Stromal cell of bone marrow (primary cell): ENCODE measurements around the gene SLC46A1.

Source experiments
- DNase-seq: peaks from one replicate; pipeline ENCODE4 v3.0.0-alpha.2; 2012; ENCODE audit warnings: low read depth

Gene SLC46A1

DNA sequence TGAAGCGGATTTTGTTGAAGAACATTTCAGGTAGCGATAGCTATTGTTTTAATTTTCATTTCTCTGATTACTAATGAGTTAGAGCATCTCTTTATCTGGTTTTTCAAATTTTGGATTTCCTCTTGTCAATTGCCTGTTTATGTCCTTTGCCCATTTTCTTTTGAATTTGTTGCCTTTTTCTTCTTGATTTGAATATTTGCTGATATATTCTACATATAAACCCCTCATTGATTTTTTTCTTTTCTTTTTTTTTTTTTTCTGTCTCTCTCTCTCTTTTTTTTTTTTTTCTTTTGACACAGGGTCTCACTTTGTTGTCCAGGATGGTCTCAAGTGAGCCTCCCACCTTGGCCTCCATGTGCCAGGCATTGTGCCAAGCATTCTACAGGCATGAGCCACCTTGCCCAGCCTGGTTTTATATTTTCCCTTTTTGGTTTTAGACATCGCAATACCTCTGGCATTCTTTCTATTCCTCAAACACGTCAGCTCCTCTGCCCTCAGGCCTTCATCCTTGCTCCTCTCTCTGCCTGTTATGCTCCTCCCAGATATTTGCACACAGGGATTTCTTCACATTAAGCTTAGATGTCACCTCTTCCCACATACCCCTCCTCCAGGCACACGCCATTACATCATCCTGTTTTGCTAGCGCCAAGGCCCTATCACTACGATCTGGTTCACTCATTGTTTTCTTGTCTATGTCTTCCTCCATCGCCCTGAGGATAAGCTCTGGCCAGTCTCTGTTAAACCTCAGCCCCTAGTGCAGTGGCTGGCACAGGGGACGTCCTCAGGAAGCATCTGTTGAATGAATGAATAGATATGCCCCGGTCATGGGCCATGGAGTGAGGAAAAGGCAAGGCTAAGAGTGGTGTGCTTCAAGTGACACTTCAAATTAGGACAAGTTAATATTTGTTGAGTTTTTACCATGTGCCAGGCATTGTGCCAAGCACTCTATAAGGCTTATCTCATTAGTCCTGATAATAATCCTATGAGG lies 25.9 kb downstream of the SLC46A1 start:
- DNase-seq: no peak

DNA sequence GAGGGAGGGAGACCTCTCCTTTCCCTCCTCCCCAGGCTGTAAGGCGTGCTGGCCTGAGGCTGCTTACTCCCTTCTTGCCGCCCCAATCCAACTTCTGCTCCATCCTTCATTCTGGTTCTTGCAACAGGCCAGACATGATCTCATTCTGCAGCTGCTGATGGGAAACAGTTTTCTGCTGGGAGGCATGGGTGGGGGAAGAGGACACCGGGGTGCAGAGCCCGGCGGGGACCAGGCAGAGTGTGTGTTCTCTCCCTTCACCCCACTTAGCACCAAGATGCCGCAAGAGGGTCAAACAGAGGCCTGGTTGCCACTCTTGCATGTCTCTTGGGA lies 33.1 kb downstream of the SLC46A1 start:
- DNase-seq: no peak

DNA sequence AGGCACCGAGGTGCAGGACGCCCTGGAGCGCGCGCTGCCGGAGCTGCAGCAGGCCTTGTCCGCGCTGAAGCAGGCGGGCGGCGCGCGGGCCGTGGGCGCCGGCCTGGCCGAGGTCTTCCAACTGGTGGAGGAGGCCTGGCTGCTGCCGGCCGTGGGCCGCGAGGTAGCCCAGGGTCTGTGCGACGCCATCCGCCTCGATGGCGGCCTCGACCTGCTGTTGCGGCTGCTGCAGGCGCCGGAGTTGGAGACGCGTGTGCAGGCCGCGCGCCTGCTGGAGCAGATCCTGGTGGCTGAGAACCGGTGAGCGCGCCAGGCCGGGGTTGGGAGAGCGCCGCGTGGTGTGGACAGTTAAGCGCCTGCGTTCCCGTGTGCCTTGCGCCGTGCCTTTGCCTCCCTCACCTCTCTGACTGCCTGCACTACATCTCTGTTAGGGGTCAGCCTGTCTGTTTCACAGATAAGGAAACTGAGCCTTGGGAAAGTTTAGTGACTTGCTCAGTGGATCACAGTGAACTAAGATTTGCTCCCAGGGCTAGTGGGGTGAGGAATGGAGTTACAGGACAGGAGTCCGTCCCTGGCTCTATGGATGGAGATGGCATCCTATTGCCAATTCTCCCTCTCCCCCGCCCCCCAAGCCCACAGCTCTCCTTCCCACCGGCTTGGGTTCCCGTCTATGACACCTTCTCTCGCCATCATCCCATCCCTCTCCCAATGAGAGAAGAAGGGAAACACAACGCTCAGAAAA lies 33.6 kb downstream of the SLC46A1 start:
- DNase-seq: no peak

DNA sequence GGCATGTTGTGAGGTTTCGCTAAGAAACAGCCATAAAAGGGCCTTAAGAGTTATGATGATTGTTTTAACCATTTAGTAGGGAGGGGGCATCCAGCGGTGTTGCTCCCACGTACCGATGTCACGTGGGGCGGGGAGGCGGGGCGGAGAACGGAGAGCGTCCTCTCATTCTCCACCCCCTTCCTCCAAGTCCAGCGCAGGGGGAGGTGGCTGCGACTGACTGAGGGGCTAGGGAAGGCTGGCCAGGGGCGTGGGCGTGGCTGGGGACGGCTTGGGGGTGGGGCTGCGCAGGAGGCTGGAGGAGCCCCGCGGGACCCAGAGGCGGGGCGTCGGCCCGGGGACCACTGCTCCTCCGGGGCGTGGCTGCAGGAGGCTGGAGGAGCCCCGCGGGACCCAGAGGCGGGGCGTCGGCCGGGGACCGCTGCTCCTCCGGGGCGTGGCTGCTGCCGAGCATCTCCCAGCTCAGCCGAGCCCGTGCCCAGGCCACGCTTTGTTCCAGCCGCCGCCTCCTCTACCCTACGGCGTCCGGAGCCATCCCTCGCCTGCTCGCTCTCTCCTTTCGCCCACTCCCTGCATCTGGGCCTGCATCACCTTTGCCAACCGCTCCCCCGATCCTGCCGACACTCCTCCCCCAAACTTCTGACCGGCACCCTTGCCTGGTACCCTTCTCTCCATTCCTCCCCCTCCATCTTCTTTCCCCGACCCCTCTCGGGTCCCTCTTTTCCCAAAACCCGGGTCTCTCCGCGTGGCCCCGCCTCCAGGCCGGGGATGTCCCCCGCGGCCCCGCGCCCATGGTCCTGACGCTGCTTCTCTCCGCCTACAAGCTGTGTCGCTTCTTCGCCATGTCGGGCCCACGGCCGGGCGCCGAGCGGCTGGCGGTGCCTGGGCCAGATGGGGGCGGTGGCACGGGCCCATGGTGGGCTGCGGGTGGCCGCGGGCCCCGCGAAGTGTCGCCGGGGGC lies 34.5 kb downstream of the SLC46A1 start, which contains the start of gene SARM1:
Gene SARM1, plus strand, starts transcription at position 450 of the 958 bp plus-strand sequence. Its CDS starts 339 bp downstream, at position 789.
- peak; percentile 44 for DNase-seq

DNA sequence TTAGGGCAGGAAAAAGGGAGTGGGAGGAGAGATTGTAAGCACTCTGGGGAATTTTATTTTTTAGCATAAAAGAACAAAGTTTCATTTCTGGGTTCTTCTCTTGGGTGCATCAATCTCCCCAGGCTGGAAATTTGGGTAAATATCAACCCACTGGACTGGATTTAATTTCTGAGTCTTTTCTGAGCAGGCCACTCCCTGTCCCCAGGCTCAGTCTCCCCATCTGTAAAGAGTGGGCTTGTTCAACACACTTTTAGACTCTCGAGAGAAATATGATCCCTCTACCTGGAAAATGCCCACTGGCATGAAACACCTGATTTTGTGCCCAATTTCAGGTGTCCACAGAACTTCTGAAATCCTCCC lies 35.3 kb downstream of the SLC46A1 start:
- no peak for DNase-seq

DNA sequence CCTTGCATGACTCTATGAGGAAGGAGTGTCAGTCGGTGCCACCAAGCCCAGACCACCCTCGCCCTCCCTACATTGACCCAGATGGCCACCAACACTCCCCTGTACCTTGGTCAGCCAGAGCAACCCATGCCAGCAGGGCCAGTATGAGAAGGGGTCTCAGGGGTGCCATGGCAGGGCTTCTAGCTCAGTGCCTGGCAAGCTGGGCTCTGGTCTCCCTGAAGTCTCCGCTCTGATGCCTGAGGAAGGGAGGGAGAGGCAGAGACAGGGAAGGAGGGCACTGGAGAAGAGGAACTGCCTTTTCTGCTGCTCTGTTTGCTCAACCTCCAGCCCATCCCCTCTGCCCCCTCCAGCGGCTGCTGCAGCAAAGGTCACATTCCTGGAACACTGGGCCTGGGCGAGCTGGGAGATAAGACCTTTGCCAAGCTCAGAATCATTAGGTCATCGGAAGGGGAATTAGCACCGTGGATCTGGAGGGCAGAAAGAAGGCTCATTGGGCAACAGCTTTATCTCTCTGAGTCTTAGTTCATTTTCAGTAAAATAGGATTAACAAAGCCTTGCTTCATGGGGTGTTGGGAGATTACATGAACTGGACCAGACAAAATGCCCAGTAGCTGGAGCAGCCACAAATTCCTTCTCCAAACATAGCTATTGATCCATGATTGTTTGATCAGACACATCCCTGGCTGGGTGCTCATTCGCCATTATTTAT lies 35.8 kb downstream of the SLC46A1 start, which contains the start of gene VTN:
Gene VTN, minus strand, starts transcription at position 273 of the 709 bp plus-strand sequence. Its CDS starts 104 bp downstream, at position 169.
- DNase-seq: no peak

DNA sequence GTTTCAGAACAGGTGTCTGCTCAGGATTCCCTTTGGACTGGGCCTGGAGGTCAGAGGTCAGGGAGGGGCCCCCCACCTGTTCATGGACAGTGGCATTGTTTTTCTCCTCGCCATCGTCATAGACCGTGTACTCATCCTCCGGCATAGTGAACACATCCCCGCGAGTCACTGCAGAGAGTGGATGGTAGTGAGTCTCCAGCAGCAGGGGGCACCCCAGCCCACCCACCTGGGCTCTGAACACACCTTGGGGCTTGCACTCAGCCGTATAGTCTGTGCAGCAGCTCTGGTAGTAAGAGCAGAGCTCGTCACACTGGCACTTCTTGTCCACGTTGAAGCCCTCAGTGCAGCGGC lies 36.4 kb downstream of the SLC46A1 start:
- no peak for DNase-seq

DNA sequence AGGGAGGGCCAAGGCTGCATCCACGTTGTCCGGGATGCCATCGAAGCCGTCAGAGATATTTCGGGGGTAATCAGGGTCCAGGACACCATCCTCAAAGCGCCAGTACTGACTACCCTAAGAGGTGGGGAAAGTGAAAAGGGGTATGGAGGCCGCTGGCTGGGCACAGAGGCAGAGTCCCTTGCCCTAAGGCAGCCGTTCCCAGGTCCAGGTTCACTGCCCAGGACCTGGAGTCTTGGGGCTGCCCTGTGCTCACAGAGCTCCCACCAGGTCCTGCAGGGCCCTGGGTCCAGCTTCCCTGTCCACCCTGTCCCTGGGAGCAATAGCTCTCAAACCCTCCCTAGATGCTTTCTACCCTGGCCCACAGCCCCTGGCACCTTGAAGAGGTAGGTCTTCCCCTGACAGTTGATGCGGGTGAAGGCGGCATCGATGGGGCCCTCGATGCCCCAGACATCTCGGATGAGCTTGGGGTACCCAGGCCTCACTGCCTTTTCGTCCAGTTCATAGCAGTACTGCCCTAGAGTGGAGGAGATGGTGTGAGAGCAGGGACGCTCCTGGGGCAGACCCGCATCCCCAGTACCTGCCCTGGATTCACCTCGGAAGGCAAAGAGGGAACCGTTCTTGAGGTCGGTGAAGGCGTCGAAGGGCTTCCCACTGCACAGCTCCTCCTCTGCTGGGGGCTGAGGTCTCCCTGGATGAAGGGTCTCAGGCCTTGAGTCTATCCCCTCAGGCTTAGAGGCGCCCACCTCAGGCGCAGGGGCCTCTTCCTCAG lies 36.9 kb downstream of the SLC46A1 start:
- DNase-seq: no peak

DNA sequence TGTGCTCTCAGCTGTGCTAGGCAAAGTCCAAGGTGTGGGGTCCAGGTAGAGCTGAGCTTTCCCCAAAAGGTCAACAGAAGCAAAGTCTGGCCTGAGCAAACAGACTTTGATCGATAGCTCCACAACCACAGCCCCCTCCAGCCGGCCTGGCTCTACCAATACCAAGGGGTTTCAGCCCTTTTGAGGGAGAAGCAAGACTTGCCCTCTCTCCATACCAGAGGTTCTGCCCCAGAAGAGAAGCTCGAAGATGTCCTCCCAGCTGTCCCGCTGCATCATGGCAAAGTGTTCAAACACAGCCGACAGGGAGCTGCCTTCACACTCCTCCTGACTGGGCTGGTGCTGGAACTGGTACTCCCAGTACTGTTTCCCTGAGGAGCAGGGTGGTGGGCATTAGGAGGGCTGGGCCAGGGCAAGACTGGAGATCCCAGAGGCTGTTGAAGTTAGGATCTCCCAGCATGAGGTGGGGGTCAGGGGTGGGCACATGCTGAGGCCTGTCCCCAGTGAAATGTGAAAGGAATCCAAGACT lies 37.6 kb downstream of the SLC46A1 start:
- DNase-seq: no peak

DNA sequence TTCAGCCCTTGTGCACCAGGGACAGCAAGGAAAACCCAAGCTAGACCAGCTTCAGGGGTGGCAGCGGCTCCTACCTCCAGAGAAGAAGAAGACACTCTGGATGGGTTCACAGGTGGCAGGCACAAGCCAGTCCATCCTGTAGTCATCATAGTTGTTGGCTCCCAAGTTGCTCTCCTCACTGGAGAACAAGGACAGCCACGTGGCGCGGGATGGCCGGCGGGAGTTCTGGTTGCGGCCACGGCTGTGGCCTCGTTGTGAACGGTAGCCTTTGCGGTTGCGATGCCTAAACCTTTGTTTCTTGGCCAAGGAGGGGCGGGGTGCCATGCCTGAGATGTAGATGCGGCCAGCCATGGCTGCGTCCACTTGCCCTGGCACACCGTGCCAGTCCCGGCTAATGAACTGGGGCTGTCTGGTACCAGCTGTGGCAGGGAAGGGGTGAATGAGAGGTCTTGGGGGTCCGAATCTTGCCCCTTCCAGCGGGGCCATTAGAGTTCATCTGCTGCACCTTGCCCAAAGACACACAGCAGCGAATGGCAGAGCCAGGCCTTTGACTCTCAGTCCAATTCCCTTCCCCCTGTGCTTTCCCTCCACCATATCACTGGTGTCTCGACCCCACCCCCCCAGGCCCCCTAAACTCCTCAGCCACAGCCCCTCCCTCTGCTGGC lies 38.2 kb downstream of the SLC46A1 start:
- no peak for DNase-seq

DNA sequence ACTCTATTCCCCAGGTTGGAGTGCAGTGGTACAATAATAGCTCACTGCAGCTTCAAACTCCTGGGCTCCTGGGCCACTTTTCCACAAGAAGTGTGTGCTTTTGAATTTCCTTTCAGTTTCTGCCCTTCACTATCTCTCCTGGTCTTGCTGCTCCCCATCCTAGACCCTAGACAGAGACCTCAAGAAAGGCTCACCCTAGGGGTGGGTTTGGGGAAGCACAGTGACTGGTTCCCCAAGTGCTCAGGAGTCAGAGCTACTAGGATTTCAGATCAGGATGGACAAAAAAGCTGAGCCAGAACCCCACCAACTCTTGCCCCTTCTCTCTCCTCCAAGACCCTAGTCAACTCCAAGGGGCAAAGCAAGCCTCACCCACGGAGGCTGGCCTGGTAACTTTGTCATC lies 39.4 kb downstream of the SLC46A1 start:
- no peak for DNase-seq

DNA sequence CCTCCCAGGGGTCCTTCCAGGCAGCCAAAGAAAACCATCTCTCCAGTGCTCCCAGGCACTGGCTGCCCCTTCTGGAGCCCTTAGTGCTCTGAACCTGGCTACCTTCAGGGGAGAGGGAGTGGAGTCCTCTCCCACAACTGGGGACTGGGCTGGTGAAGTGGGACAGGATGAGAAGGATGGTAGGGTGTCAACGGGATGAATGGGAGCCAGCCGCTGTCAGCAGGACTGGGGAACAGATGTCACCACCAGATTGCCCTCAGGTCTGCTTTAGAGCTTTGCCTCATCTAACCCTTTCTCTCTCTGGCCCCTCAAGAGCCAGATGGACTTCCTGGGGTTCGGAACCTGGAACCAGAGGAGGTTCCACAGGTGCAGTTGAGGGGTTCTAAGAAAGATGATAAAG lies 40.5 kb downstream of the SLC46A1 start:
- no peak for DNase-seq

DNA sequence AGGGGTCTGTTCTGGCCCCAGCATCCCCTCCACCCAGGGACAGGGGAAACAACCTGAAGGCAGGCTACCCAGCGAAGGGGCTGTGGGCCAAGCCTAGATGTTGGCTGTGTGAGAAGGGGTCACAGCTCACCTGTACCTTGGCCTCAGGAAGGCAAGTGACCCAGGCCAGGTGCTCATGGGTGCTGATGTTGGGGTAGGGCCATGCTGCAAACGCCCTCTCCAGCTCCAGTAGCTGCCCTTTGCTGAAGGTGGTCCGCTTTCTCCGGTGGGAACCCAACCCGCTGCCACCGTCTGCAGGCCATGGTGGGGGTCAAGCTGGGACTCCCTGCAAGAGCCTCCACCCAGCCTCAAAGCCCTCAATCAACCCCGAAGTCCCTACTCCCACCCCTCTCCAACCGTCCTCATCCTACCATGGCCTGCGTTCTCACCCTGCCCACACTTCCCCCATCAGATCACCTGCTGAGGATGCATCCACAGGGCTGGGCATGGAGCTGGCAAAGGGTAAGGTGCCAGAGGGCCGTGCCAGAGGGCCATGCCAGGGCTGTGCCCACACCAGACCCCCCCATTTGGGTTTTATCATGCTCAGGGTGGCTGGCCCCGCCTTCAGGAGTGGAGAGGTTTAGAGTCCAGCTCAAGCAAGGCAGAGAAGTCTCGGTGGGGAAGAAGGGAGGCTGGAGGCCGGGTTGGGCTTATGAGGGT lies 41.2 kb downstream of the SLC46A1 start, which contains the start of gene SEBOX:
Gene SEBOX, minus strand, starts transcription at position 535 of the 699 bp plus-strand sequence. Its CDS starts 48 bp downstream, at position 487.
- no peak for DNase-seq

DNA sequence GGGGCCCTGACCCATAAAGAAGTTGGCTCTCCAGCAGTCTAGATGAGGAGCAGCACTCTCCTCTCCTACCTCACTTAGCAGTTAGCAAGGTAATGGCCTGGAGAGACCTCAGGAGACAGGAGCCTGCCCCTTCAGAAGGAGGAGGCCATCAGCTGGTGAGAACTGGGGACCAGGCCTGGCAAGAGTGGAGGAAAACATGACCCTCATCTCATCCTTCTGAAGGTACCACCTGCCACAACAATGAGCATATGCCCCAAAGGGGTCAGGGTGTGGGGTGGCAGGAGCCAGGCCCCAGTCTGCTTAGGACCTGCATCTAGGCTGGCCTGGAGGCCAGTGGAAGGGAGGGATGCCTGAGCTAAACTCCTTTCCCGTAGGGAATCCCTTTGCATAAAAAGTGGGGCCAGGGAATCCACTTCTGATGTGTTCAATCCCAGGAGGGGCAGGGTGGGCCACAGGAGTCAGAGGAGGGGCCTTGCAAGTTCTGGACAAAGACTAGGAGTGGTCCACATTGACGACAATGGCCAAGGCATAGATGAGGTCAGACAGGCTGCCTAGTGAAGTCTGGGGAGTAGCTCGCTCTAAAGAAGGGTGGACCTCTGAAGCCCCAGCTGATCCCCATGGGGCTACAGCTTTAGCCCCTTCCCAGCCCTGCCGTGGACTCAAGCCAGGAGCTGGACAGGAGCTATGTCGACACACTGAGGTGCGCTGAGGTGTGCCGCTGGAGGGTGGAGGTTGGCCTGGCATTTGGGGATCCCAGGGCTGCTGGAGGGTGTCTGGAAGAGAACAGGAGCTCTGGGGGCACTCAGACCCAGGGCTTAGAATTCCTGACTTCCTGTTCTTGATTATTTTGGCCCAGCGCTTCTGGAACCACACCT lies 42.0 kb downstream of the SLC46A1 start:
- no peak for DNase-seq

DNA sequence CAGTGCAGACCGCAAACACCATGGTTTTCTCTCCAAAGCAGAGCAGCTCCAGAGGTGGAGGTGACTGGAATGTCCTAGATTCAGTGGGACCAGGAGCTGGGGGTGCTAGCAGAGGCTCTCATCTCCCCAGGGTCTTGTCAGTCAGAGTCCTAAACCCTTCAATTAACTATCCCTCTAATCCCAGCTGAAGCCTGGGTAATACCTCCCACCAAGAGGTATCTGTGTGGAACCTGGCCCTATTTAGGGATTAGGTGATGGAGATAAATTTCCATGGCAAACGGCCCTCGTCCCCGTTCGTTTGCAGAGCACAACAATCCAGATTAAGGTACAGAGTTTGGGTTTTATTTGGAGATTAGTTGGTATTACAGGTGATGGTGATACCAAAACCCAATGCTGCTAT lies 42.8 kb downstream of the SLC46A1 start:
- no peak for DNase-seq

DNA sequence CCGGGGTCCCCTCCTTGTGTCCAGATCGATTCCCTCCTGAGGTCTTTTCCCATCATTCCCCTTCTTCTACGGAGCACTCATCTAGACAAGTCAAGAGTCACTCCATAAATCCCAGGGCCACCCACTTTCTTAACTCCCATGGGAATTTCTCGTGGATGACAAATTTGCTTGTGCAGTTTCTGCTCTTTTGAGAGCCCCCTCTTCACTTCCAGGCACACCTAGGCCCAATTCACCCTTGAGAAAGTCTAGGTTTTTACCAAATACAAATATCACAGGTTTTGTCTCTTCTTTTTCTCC lies 48.2 kb downstream of the SLC46A1 start:
- DNase-seq: no peak

DNA sequence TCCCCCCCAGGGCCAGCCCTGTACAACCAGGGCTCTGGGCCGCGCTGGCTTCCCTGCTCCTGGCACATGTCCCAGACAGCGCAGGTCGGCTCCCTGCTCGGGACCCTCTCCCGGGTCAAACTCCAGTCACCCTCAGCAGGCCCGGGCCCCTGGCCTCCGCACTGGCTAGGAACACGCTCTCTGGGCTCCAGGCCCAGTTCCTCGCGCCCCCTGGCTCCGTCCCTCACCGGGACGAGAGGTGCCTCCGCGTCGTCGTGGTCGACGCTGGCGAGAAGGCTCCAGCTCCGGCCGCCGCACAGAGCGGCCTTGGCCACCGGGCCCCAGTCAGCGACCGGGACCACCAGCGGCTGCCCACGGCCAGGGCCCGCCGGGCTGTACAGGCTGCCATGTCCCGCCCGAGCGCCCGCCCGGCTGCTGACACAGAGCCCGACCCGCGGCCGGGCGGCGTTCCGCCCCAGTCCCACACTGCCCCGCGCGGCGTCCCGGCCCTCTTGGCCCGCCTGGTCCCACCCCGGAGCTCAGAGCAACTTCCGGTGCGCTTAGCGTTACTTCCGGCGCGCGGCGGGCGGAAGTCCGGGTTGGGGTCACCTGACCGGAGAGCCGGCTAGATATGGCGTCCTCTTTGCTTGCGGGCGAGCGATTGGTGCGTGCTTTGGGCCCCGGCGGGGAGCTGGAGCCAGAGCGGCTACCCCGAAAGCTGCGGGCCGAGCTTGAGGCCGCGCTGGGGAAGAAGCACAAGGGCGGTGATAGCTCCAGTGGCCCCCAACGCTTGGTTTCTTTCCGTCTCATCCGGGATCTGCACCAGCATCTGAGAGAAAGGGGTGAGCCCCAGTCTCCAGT lies 48.7 kb downstream of the SLC46A1 start, which contains the start of gene POLDIP2:
Gene POLDIP2, minus strand, starts transcription at position 467 of the 840 bp plus-strand sequence. Its CDS starts 79 bp downstream, at position 388.
- peak; percentile 92 for DNase-seq
